Measurements from ENCODE around the gene TSEN2. TPM values are rescaled to one million over a fixed set of nuclear protein-coding genes. Genes with fewer than 3 reads are reported as not detected.

TSEN2 gene
- total RNA-seq, 4 donors from 2014 or later, result 13.6 to 26.1 (median 15.3) TPM

DNA sequence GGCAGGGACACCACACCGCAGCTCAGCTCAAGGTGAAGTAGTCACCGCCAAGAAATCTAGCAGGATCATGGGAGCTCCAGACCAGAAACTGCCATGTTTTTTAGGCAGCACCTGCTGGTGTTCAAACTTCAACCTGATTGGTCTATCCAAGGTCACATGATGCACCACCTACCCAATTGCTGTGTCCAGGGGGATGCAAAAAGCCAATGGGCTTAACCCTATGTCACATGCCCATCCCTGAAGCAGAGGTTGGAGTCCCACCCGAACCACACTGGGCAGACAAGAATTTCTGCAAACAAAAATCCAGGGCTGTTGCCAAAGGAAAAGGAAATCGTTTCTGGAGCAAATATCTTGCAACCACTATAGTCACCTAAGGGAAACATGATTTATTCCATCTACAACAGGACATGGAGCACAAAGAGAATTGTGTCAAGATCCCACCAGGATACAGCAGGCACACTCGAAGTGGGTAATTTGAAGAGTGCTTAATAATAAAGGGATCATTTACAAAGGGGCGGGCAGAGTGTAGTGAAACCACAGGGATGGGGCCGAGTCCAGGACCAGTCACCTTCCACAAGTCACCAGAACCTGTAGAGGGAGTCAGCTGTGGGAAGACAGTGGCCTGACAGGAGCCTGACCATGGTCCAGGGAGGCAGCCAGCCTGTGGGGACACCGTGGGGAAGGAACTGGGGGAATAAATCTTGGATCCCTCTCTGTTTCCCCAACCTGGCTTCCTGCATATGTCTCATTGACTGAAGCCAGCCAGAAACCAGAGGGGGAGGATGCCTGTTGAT is 34.2 kb upstream of the TSEN2 start:
- Histone ChIP-seq H3K36me3 (no peaks in the 10 kb centered on the region), H3K27me3 (no peaks in the 10 kb centered on the region), H3K4me3 (no peak overlapping the region), H3K9me3 (peaks cover 8% of the 10 kb centered on the region), H3K4me1 (no peaks in the 10 kb centered on the region), H3K27ac (no peak overlapping the region)
- 79% methylated on average over 8 of the region's 8 CpGs for WGBS
- DNase-seq (ENCODE audit: low spot score in 2 of 2), result no peak
- TF ChIP-seq POLR2AphosphoS5 (IDR thresholded peaks at IDR 0.05), result no peak
- TF ChIP-seq EP300 (IDR thresholded peaks at IDR 0.05), result no peak
- no peak for TF ChIP-seq POLR2A (IDR thresholded peaks at IDR 0.05)
- no peak for TF ChIP-seq CTCF (IDR thresholded peaks at IDR 0.05)

DNA sequence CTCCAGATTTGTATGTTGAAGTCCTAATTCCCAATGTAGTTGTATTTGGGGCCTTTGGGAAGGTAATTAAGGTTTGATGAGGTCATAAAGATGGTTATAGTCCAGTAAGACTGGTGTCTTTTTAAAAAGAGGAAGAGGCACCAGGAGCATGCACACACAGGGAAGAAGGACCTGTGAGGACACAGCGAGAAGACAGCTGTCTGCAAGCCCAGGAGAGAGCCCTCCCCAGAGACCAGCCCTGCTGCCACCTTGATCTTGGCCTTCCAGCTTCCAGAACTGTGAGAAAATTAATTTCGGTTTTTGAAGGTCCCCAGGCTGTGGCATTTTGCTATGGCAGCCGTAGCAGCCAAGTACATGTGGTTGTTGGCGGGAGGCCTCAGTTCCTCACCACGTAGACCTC is 32.8 kb upstream of the TSEN2 start:
- Histone ChIP-seq H3K4me1 (no peaks in the 10 kb centered on the region), H3K9me3 (peaks cover 8% of the 10 kb centered on the region), H3K27me3 (no peaks in the 10 kb centered on the region), H3K4me3 (no peak overlapping the region), H3K36me3 (no peaks in the 10 kb centered on the region), H3K27ac (no peak overlapping the region)
- TF ChIP-seq POLR2AphosphoS5 (IDR thresholded peaks at IDR 0.05) (no peak), POLR2A (IDR thresholded peaks at IDR 0.05) (no peak), EP300 (IDR thresholded peaks at IDR 0.05) (no peak), CTCF (IDR thresholded peaks at IDR 0.05) (no peak)
- 93% methylated on average over 5 of the region's 5 CpGs for WGBS
- peak in 1 of 2 donors; percentile 45 for DNase-seq (ENCODE audit: low spot score in 2 of 2)

DNA sequence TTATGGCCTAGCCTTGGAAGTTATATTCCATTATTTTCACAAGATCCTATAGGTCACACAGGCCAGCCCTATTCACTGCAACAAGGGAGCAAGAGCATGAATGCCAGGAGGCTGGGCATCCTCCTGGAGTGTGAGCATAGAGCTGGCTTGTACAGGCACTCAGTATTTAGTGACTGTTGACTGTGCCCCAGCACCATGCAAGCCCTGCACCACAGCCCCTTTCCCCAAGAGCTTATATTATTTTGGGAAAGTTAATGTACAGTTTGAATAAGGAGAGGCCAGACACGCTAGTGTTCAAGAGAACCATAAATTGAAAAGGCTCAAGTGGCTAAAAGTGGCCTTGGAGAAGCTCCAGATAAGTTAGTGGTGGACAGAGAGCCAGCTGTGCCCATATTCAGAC is 32.3 kb upstream of the TSEN2 start:
- Histone ChIP-seq H3K27me3 (no peaks in the 10 kb centered on the region), H3K4me1 (no peaks in the 10 kb centered on the region), H3K9me3 (peaks cover 8% of the 10 kb centered on the region), H3K27ac (no peak overlapping the region), H3K4me3 (no peak overlapping the region), H3K36me3 (no peaks in the 10 kb centered on the region)
- 100% methylated on average over 1 of the region's 1 CpG for WGBS
- TF ChIP-seq CTCF (IDR thresholded peaks at IDR 0.05) (no peak), EP300 (IDR thresholded peaks at IDR 0.05) (no peak), POLR2A (IDR thresholded peaks at IDR 0.05) (no peak), POLR2AphosphoS5 (IDR thresholded peaks at IDR 0.05) (no peak)
- no peak for DNase-seq (ENCODE audit: low spot score in 2 of 2)

DNA sequence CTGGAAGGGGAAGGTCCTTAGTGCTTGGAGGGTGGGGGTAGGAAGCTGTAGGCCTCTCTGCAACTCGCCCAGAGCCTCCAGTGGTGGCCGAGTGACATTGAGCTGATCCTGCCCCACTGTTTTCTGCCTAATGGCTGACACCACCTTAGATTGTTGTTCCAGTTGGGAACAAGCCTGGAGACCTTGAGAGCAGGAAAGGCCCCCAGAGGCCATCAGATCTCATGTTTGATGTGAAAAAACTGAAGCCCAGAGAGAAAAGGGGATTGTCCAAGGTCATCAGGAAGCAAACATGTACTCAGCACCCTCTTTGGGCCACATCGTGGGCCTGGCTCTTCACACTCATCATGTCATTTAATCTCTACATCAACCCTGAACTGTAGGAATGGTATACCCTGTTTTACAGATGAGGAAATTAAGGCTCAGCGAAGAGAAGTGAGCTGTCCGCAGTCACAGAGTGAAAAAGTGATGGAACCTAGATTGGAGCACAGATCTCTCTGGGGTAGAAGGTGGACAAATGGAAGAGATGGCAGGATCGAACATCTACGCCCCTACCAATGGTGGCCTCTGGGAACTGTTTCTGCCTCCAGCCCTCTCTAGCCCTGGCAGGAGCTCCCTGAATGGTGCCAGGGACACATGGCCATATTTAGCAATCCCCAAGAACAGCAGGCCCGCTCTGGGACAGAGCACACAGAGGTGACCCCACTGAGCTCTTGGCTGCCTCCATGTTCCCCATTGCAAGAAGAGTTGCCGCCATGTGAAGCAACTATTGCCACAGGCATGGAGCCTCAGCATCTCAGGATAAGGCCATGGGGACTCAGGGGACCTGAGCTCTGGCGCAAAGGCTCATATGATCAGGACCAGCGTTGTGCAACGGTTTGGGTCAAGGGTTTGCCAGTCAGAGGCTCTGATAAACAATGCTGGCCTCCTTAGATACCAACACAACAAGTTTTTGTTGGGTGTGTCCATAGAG is 31.6 kb upstream of the TSEN2 start:
- H3K27ac ChIP-seq, result no peak overlapping the region
- H3K4me3 ChIP-seq, result no peak overlapping the region
- H3K4me1 ChIP-seq, result no peaks in the 10 kb centered on the region
- peak in 1 of 2 donors; percentile 54 for DNase-seq (ENCODE audit: low spot score in 2 of 2)
- H3K27me3 ChIP-seq, result no peaks in the 10 kb centered on the region
- peaks cover 8% of the 10 kb centered on the region for H3K9me3 ChIP-seq
- TF ChIP-seq EP300 (IDR thresholded peaks at IDR 0.05) (no peak), POLR2A (IDR thresholded peaks at IDR 0.05) (no peak), CTCF (IDR thresholded peaks at IDR 0.05) (no peak), POLR2AphosphoS5 (IDR thresholded peaks at IDR 0.05) (no peak)
- H3K36me3 ChIP-seq, result no peaks in the 10 kb centered on the region
- 93% methylated on average over 7 of the region's 12 CpGs for WGBS

Measured in suprapubic skin (tissue), 4 donors.